Mesendoderm (in vitro differentiated cells): ENCODE results near the gene ELOF1.
A peak's percentile ranks its signal among the peaks of the same experiment; 100 is the strongest.
"Not testable (repeated sequence)": the region's sequence is repeated elsewhere in the genome, so short reads cannot be mapped to it uniquely, and the experiment has no call there.

Source experiments
- DNase-seq: peaks from one replicate; pipeline ENCODE4 v3.0.0; 2013
- H2AK5ac ChIP-seq: 2 replicates; pipeline ENCODE4 v1.6.1; 2013; ENCODE audit warnings: low read length, inconsistent platforms
- H2BK120ac ChIP-seq: 2 replicates; pipeline ENCODE4 v1.6.1; 2013; ENCODE audit warnings: low read depth, mild to moderate bottlenecking, low read length, moderate library complexity, mixed read lengths
- H2BK15ac ChIP-seq: replicated peaks from 2 replicates; pipeline ENCODE4 v1.6.1; 2013; ENCODE audit warnings: low read depth, mild to moderate bottlenecking, moderate library complexity
- H2BK5ac ChIP-seq: 2 replicates; pipeline ENCODE4 v1.6.1; 2013; ENCODE audit warnings: low read length, inconsistent platforms
- H3K18ac ChIP-seq: 2 replicates; pipeline ENCODE4 v1.6.1; 2013; ENCODE audit warnings: mild to moderate bottlenecking, low read length, mixed read lengths
- H3K23ac ChIP-seq: one replicate; pipeline ENCODE4 v1.6.1; 2013; ENCODE audit warnings: low read length
- H3K27ac ChIP-seq: 2 replicates; pipeline ENCODE4 v1.5.1; 2013; ENCODE audit warnings: low read depth, mild to moderate bottlenecking, inconsistent platforms, low read length, moderate library complexity
- H3K27me3 ChIP-seq: 2 replicates; pipeline ENCODE4 v1.6.1; 2013; ENCODE audit warnings: low read length, control low read depth, mild to moderate bottlenecking, inconsistent platforms; ENCODE audit not compliant: insufficient read depth, poor library complexity
- H3K36me3 ChIP-seq: 2 replicates; pipeline ENCODE4 v1.6.1; 2013; ENCODE audit warnings: low read length, inconsistent platforms; ENCODE audit not compliant: control insufficient read depth, insufficient read depth
- H3K4ac ChIP-seq: one replicate; pipeline ENCODE4 v1.6.1; 2013; ENCODE audit warnings: low read depth, mild to moderate bottlenecking, low read length, moderate library complexity
- H3K4me1 ChIP-seq: 2 replicates; pipeline ENCODE4 v1.6.1; 2013; ENCODE audit warnings: low read depth, low read length, inconsistent platforms; ENCODE audit not compliant: control insufficient read depth
- H3K4me2 ChIP-seq: 2 replicates; pipeline ENCODE4 v1.6.1; 2013; ENCODE audit warnings: low read length
- H3K4me3 ChIP-seq: 2 replicates; pipeline ENCODE4 v1.5.1; 2013; ENCODE audit warnings: mild to moderate bottlenecking, low read length
- H3K56ac ChIP-seq: one replicate; pipeline ENCODE4 v1.6.1; 2013; ENCODE audit warnings: low read length
- H3K79me1 ChIP-seq: 2 replicates; pipeline ENCODE4 v1.6.1; 2013; ENCODE audit warnings: low read length, inconsistent platforms
- H3K79me2 ChIP-seq: 2 replicates; pipeline ENCODE4 v1.6.1; 2013; ENCODE audit warnings: mild to moderate bottlenecking, low read length; ENCODE audit not compliant: control insufficient read depth, insufficient read depth
- H3K9ac ChIP-seq: 2 replicates; pipeline ENCODE4 v1.6.1; 2013; ENCODE audit warnings: low read length, inconsistent platforms
- H4K5ac ChIP-seq: one replicate; pipeline ENCODE4 v1.6.1; 2013; ENCODE audit warnings: low read length
- H4K8ac ChIP-seq: one replicate; pipeline ENCODE4 v1.6.1; 2013; ENCODE audit warnings: low read depth, mild to moderate bottlenecking, control low read depth, low read length, moderate library complexity
- WGBS: extraction: QIAGEN DNeasy Blood & Tissue Kit; methylation state at CpG from one replicate; pipeline ENCODE4 v1.1.7; 2013; ENCODE audit warnings: low lambda C conversion rate, missing lambda C conversion rate; ENCODE audit not compliant: insufficient coverage; ENCODE audit errors: extremely low coverage; 5-methylcytosine and 5-hydroxymethylcytosine counted together

Gene ELOF1

GRCh38 chr19:11565649-11565980, 6.6 kb upstream of the ELOF1 start:
- not testable (repeated sequence) for H3K9ac ChIP-seq, H2BK120ac ChIP-seq, H4K5ac ChIP-seq, H3K36me3 ChIP-seq, H2BK5ac ChIP-seq, H3K4me2 ChIP-seq, H3K27ac ChIP-seq, H3K27me3 ChIP-seq, H2BK15ac ChIP-seq, DNase-seq, H3K79me1 ChIP-seq, H3K23ac ChIP-seq, H3K56ac ChIP-seq, H3K79me2 ChIP-seq, H2AK5ac ChIP-seq, H3K4me1 ChIP-seq, H3K18ac ChIP-seq, H3K4me3 ChIP-seq, H3K4ac ChIP-seq, H4K8ac ChIP-seq
- WGBS = no CpG with 5 or more reads among the region's 5 CpGs

DNA sequence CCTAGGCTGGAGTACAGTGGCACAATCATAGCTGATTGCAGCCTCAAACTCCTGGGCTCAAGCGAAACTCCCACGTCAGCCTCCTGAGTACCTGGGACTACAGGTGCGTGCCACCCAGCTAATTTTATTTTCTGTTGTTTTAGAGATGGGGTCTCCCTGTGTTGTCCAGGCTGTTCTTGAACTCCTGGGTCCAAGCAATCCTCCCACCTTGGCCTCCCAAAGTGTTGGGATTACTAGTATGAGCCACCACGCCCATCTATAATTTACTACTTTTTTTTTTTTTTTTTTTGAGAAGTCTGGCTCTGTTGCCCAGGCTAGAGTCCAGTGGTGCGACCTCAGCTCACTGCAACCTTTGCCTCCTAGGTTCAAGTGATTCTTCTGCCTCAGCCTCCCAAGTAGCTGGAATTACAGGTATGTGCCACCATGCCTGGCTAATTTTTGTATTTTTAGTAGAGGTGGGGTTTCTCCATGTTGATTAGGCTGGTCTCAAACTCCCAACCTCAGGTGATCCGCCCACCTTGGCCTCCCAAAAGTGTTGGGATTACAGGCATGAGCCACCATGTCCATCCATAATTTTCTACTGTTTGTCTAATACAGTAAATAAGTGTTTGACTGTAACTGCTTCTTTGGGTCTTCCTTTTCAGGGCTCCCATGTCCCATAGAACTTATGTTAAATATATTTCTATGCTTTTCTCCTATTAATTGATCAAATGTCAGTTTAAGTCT, 5.2 kb upstream of the ELOF1 start:
- H3K9ac ChIP-seq, DNase-seq, H3K18ac ChIP-seq, H4K5ac ChIP-seq, H2BK15ac ChIP-seq, H4K8ac ChIP-seq, H3K23ac ChIP-seq, H3K27me3 ChIP-seq, H2AK5ac ChIP-seq, H3K4me3 ChIP-seq, H3K79me2 ChIP-seq, H3K4me2 ChIP-seq, H3K79me1 ChIP-seq, H3K27ac ChIP-seq, H3K36me3 ChIP-seq, H3K56ac ChIP-seq, H3K4me1 ChIP-seq, H2BK120ac ChIP-seq, H2BK5ac ChIP-seq, H3K4ac ChIP-seq: not testable (repeated sequence)
- WGBS = no CpG with 5 or more reads among the region's 6 CpGs

GRCh38 chr19:11563532-11563931, 4.5 kb upstream of the ELOF1 start:
- no peaks in the 10 kb centered on the region for H3K79me1 ChIP-seq
- H3K79me2 ChIP-seq = peaks cover 4% of the 10 kb centered on the region
- H2BK5ac ChIP-seq = no peak overlapping the region
- no peak overlapping the region for H4K8ac ChIP-seq
- no peak overlapping the region for H3K27ac ChIP-seq
- H4K5ac ChIP-seq = no peak overlapping the region
- no peak overlapping the region for H3K4me2 ChIP-seq
- no peak overlapping the region for H3K9ac ChIP-seq
- H3K36me3 ChIP-seq = no peaks in the 10 kb centered on the region
- DNase-seq = no peak
- no peaks in the 10 kb centered on the region for H3K4me1 ChIP-seq
- no peak overlapping the region for H2BK15ac ChIP-seq
- no CpG with 5 or more reads among the region's 8 CpGs for WGBS
- H3K56ac ChIP-seq = no peak overlapping the region
- no peak overlapping the region for H3K18ac ChIP-seq
- H3K4me3 ChIP-seq = no peak overlapping the region
- no peak overlapping the region for H2AK5ac ChIP-seq
- no peaks in the 10 kb centered on the region for H3K27me3 ChIP-seq
- no peak overlapping the region for H3K23ac ChIP-seq
- H2BK120ac ChIP-seq = no peak overlapping the region
- no peak overlapping the region for H3K4ac ChIP-seq

- no peaks in the 10 kb centered on the region for H3K27me3 ChIP-seq
- H3K18ac ChIP-seq = no peak overlapping the region
- H3K4me1 ChIP-seq = peaks cover 3% of the 10 kb centered on the region
- H3K56ac ChIP-seq = no peak overlapping the region
- WGBS = no CpG with 5 or more reads among the region's 9 CpGs
- no peak overlapping the region for H2BK5ac ChIP-seq
- H3K36me3 ChIP-seq = no peaks in the 10 kb centered on the region
- no peak overlapping the region for H3K9ac ChIP-seq
- peak; percentile 89 for DNase-seq
- H4K5ac ChIP-seq = no peak overlapping the region
- peaks cover 15% of the 10 kb centered on the region for H3K79me1 ChIP-seq
- H3K23ac ChIP-seq = no peak overlapping the region
- no peak overlapping the region for H3K27ac ChIP-seq
- H2BK15ac ChIP-seq = no peak overlapping the region
- H4K8ac ChIP-seq = no peak overlapping the region
- H3K79me2 ChIP-seq = peaks cover 22% of the 10 kb centered on the region
- no peak overlapping the region for H2BK120ac ChIP-seq
- no peak overlapping the region for H3K4me3 ChIP-seq
- no peak overlapping the region for H3K4me2 ChIP-seq
- H2AK5ac ChIP-seq = no peak overlapping the region
- no peak overlapping the region for H3K4ac ChIP-seq
Measured at GRCh38 chr19:11560404-11561051, 1.5 kb upstream of the ELOF1 start.

DNA sequence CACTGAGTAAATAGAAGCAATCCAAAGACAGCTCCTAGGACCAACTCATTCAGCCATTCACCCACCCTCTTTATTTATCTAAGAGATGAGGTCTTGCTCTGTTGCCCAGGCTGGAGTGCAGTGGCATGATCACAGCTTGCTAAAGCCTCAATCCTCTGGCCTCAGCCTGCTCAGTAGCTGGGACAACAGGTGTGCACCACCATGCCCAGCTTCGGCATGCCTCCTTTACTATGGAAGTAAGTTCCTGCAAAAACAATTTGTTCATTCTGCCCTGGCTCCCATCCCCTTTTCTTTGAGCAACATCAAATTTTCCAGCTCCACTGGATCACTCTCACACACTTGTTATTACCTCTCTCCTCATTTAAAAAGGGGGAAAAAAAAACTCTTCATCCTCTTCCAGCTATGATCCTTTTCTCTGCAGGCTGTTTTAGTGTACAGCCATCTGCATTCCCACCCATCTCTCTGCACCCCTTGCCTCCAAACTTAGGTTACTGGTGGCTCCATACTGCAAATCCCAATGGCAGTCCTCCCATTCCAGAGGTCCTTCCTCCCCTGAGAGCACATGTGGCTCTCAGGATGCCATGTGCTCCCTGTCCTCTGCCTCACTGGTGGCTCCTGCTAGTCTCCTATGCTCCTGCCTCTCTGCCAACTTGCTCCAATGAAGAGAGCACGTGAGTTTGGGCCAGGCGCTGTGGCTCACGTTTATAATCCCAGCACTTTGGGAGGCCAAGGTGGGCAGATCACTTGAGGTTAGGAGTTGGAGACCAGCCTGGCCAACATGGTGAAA, 2.2 kb downstream of the ELOF1 start:
- no peak overlapping the region for H4K8ac ChIP-seq
- no peak overlapping the region for H2BK120ac ChIP-seq
- WGBS = no CpG with 5 or more reads among the region's 4 CpGs
- H3K4me2 ChIP-seq = no peak overlapping the region
- no peak overlapping the region for H3K18ac ChIP-seq
- H4K5ac ChIP-seq = no peak overlapping the region
- H3K27ac ChIP-seq = no peak overlapping the region
- H2AK5ac ChIP-seq = no peak overlapping the region
- H3K4me1 ChIP-seq = peaks cover 3% of the 10 kb centered on the region
- H3K27me3 ChIP-seq = no peaks in the 10 kb centered on the region
- H3K9ac ChIP-seq = no peak overlapping the region
- H2BK15ac ChIP-seq = no peak overlapping the region
- DNase-seq = no peak
- no peak overlapping the region for H3K56ac ChIP-seq
- peaks cover 22% of the 10 kb centered on the region for H3K79me2 ChIP-seq
- H3K79me1 ChIP-seq = peaks cover 15% of the 10 kb centered on the region
- H3K23ac ChIP-seq = no peak overlapping the region
- no peak overlapping the region for H2BK5ac ChIP-seq
- H3K4me3 ChIP-seq = no peak overlapping the region
- H3K36me3 ChIP-seq = no peaks in the 10 kb centered on the region
- H3K4ac ChIP-seq = no peak overlapping the region
